ENCODE results near the gene POLR2L.
A peak's percentile ranks its signal among the peaks of the same experiment; 100 is the strongest.

The POLR2L gene

GRCh38 chr11:821512-822371, 20.6 kb downstream of the POLR2L start:
- H3K27ac ChIP-seq (ENCODE audit: low read depth, low read length), result no peak overlapping the region
- H3K27me3 ChIP-seq (ENCODE audit: control insufficient read depth, low read length), result peaks cover under 1% of the 10 kb centered on the region
- peaks cover 16% of the 10 kb centered on the region for H3K79me2 ChIP-seq (ENCODE audit: control insufficient read depth, low read length)
- H3K4me1 ChIP-seq (ENCODE audit: control insufficient read depth, low read length), result peaks cover 22% of the 10 kb centered on the region
- H3K36me3 ChIP-seq (ENCODE audit: control insufficient read depth, low read length), result peaks cover 13% of the 10 kb centered on the region
- no peak overlapping the region for H3K4me3 ChIP-seq (ENCODE audit: low read length)
- H3K9me3 ChIP-seq (ENCODE audit: control insufficient read depth, insufficient read depth, low read length), result no peaks in the 10 kb centered on the region
- no peak overlapping the region; the same call in 1 of the 2 replicates for H3K4me2 ChIP-seq (ENCODE audit: low read length)
- no peaks in the 10 kb centered on the region for H3K9me2 ChIP-seq (replicated peaks; ENCODE audit: control insufficient read depth, low read length)
- no peak for TF ChIP-seq EZH2phosphoT487 (IDR thresholded peaks at IDR 0.05; ENCODE audit: borderline replicate concordance, low read length)
- no peak for TF ChIP-seq CTCF (IDR thresholded peaks at IDR 0.05; ENCODE audit: low read depth, low read length, poor library complexity, severe bottlenecking)
- H4K20me1 ChIP-seq (ENCODE audit: control insufficient read depth, insufficient read depth, low read depth, low read length), result peaks cover 11% of the 10 kb centered on the region
- H3F3A ChIP-seq (ENCODE audit: control insufficient read depth, insufficient read depth), result peaks cover 5% of the 10 kb centered on the region; the same call in 1 of the 2 replicates

GRCh38 chr11:820655-821511, 21.4 kb downstream of the POLR2L start:
- Histone ChIP-seq H3K9me3 (ENCODE audit: control insufficient read depth, insufficient read depth, low read length) (no peaks in the 10 kb centered on the region), H3K4me3 (ENCODE audit: low read length) (peak overlapping the region; percentile 73), H3K36me3 (ENCODE audit: control insufficient read depth, low read length) (peaks cover 16% of the 10 kb centered on the region), H3K4me2 (ENCODE audit: low read length) (peak overlapping the region; percentile 83), H3K79me2 (ENCODE audit: control insufficient read depth, low read length) (peaks cover 16% of the 10 kb centered on the region), H4K20me1 (ENCODE audit: control insufficient read depth, insufficient read depth, low read depth, low read length) (peaks cover 11% of the 10 kb centered on the region), H3K27ac (ENCODE audit: low read depth, low read length) (no peak overlapping the region), H3F3A (ENCODE audit: control insufficient read depth, insufficient read depth) (peaks cover 10% of the 10 kb centered on the region), H3K27me3 (ENCODE audit: control insufficient read depth, low read length) (no peaks in the 10 kb centered on the region), H3K9me2 (replicated peaks; ENCODE audit: control insufficient read depth, low read length) (no peaks in the 10 kb centered on the region), H3K4me1 (ENCODE audit: control insufficient read depth, low read length) (peaks cover 17% of the 10 kb centered on the region)
- no peak for TF ChIP-seq CTCF (IDR thresholded peaks at IDR 0.05; ENCODE audit: low read depth, low read length, poor library complexity, severe bottlenecking)
- no peak for TF ChIP-seq EZH2phosphoT487 (IDR thresholded peaks at IDR 0.05; ENCODE audit: borderline replicate concordance, low read length)

GRCh38 chr11:819943-820649, 22.2 kb downstream of the POLR2L start:
- TF ChIP-seq CTCF (IDR thresholded peaks at IDR 0.05; ENCODE audit: low read depth, low read length, poor library complexity, severe bottlenecking) (no peak), EZH2phosphoT487 (IDR thresholded peaks at IDR 0.05; ENCODE audit: borderline replicate concordance, low read length) (no peak)
- Histone ChIP-seq H3K4me2 (ENCODE audit: low read length) (peak overlapping the region; percentile 83), H3K9me2 (replicated peaks; ENCODE audit: control insufficient read depth, low read length) (no peaks in the 10 kb centered on the region), H3K79me2 (ENCODE audit: control insufficient read depth, low read length) (peaks cover 16% of the 10 kb centered on the region), H3K4me1 (ENCODE audit: control insufficient read depth, low read length) (peaks cover 17% of the 10 kb centered on the region), H3K4me3 (ENCODE audit: low read length) (peak overlapping the region; percentile 73), H3F3A (ENCODE audit: control insufficient read depth, insufficient read depth) (peaks cover 15% of the 10 kb centered on the region), H3K36me3 (ENCODE audit: control insufficient read depth, low read length) (peaks cover 18% of the 10 kb centered on the region), H3K9me3 (ENCODE audit: control insufficient read depth, insufficient read depth, low read length) (no peaks in the 10 kb centered on the region), H3K27ac (ENCODE audit: low read depth, low read length) (peak overlapping the region; percentile 44), H4K20me1 (ENCODE audit: control insufficient read depth, insufficient read depth, low read depth, low read length) (peaks cover 11% of the 10 kb centered on the region), H3K27me3 (ENCODE audit: control insufficient read depth, low read length) (no peaks in the 10 kb centered on the region)

Data from DOHH2 (cell line).